Fibroblast of skin of right biceps (primary cell): ENCODE results near the gene SGCD.
"Not testable (repeated sequence)": the region's sequence is repeated elsewhere in the genome, so short reads cannot be mapped to it uniquely, and the experiment has no call there.

ENCODE experiments used
- DNase-seq: peaks from one replicate; pipeline ENCODE4 v3.0.0-alpha.2; 2013

Gene SGCD

DNA sequence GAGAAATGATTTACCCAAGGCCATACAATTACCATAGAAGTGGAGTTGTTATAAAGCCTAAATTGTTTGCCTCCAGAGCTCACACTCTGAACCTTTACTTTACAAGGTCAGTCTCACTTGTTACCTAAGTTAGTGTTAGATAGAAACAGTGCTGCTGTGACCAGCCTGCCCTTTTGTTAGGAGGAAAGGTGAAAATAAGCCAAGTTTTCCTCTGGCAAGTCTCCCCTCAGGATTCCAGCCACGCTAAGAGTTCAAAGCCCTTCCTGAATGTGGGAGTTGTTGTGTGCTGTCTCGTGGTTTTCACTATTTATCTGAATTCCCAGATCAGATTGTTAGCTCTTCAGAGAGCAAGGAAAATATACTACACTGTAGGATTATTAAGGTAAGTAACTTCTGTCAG is 260.0 kb downstream of the SGCD start:
- DNase-seq: no peak

DNA sequence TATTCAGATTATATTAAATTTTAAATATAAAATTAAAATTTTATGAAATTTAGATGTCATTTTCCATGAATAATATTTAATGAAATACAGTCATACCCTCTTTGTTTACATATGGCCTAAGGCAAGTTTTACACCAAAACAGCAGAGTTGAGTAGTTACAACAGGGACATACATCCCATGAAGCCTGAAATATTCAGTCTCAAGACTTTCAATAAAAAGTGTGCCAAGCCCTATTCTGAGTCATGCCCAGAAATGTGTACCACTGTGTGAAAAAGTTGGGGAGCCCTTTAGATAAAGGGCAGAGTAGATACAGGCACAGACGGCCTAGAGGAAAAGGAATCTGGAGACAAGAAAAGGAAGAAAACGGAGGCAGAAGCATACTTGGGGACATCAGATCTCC is 261.3 kb downstream of the SGCD start:
- no peak for DNase-seq

GRCh38 chr5:156589104-156589945 is 262.4 kb downstream of the SGCD start:
- DNase-seq: no peak

DNA sequence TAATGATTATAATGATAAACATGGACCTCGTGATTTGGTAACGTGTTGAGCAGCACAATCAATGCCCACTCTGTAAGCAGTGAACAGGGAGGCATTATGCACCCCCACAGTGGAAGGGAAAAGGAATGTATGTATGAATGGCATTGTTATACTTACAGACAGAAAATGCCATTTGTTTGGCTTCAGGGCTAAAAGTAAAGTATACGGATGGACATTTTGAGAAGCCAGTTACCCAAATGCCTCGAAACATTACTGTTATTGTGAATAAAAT is 262.9 kb downstream of the SGCD start:
- no peak for DNase-seq

- no peak for DNase-seq
Measured at GRCh38 chr5:156590978-156591377, 264.0 kb downstream of the SGCD start.

DNA sequence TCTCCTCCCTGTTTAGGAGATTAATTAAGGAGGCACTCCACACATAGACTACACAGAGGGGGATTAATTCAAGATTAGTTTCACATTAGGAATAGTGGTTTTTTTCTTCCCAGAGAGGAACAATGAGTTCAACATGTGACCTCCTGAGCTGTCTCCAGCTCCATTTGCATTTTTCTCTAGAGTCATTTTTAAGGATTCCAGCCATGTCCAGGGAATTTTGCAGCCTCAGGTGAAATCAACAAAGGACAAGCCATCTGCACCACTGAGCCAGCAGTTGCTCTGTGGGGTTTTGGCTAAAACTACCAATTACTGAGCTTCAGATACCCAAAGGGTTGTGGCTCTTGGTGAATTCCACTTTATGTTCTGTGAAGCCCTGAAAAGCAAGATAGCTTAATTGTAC is 264.7 kb downstream of the SGCD start:
- DNase-seq: no peak

DNA sequence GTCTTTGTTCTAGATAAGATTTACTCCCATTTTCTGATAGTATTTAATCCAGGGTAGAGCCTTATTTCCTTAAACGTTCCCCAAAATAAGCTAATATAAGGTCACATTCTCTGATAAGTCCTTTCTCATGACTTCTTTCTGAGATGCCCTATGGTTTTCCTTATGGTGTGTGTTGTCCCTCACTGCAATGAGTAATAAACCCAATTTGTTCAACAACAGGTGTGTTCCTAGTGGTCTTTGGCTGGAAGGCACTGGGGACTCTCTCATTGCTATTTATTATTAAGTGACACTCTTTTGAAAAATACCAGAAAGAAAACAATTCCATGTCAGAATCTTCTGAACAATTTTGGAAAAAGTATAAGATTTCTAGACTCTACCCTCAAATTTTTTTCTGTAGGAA is 266.6 kb downstream of the SGCD start:
- no peak for DNase-seq

DNA sequence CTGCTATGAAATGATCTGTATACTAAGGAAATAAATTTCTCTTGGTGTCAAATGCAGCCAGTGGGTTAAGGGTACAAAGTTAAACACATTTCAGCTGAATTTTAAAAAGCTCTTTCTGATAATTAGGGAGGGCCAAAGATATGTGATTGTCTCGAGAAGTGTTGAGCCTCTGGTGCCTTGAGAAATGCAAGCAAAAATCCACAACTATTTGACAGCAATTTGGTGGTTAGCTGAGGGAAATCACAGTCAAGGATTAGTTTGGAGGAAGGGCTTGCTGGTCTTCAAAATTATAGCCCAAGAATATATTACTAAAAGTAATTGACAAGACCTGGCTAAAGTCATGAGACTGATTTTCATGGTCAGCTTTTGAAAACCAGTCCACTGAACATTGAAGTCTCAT is 267.4 kb downstream of the SGCD start:
- peak; percentile 46 for DNase-seq

DNA sequence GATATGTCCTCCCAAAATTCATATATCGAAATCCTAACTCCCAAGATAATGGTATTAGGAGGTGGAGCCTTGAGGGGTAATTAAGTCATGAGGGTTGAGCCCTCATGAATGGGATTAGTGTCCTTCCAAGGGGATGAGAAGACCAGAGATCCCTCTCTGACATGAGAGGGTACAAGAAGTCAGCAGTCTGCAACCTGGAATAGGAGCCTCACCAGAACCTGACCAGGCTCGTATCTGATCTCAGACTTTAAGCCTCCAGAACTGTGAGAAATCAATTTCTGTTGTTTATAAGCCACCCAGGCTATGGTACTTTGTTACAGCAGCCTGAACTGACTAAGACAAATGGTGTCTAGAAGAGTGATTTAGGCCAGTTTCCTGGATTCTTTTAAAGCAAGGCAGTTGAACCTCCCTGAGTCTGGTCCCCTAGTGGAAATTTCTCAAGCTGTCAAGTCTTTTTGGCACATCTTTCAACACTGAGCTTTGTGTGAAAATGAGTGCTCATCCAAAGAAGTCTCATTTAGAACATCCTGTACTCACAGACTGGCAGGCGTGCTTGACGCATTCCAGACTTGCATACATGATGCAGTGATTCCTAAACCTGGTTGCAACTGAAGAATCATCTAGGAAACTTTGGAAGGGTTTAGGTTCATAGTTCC is 268.3 kb downstream of the SGCD start:
- peak; percentile 66 for DNase-seq

DNA sequence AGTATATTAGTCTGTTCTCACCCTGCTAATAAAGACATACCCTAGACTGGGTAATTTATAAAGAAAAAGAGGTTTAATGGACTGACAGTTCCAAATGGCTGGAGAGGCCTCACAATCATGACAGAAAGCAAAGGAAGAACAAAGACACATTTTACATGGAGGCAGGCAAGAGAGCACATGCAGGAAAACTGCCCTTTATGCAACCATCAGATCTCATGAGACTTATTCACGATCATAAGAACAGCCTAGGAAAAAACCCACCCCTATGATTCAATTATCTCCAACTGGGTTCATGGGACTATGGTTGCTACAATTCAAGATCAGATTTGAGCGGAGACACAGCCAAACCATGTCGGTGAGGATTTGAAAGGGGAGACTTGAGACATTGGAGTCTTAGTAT is 270.3 kb downstream of the SGCD start:
- DNase-seq: no peak

- DNase-seq: no peak
Measured at GRCh38 chr5:156598964-156599363, 272.0 kb downstream of the SGCD start.

DNA sequence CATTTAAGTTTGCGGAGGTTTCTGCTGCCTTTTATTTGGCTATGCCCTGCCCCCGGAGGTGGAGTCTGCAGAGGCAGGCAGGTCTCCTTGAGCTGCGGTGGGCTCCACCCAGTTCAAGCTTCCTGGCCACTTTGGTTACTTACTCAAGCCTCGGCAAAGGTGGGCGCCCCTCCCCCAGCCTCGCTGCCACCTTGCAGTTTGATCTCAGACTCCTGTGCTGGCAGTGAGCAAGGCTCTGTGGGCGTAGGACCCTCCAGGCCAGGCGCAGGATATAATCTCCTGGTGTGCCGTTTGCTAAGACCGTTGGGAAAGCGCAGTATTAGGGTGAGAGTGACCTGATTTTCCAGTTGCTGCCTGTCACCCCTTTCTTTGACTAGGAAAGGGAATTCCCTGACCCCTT is 283.6 kb downstream of the SGCD start:
- not testable (repeated sequence) for DNase-seq

- DNase-seq: no peak
Measured at GRCh38 chr5:156615901-156616300, 288.9 kb downstream of the SGCD start.

GRCh38 chr5:156617426-156617825 is 290.5 kb downstream of the SGCD start:
- DNase-seq: no peak

DNA sequence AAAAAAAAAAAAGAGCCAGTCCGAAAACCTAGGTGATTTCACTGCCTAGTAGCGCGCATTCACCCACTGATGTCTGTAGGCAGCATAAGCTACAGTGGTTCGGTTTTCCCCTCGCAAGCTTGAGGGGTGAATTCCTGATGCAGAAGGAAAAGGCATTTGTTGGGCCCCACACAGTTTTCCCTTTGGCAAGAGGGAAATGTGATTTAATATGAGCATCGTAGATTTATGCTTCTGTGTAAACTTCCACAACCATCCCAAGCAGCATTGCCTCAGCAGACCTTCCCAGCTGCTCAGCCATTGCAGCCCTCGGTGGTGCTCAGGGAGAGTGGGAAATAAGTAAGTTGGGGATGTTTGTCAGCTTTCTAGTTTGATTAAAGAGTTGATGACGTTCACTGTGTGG is 291.6 kb downstream of the SGCD start:
- no peak for DNase-seq

GRCh38 chr5:156621719-156622118 is 294.8 kb downstream of the SGCD start:
- DNase-seq: no peak

DNA sequence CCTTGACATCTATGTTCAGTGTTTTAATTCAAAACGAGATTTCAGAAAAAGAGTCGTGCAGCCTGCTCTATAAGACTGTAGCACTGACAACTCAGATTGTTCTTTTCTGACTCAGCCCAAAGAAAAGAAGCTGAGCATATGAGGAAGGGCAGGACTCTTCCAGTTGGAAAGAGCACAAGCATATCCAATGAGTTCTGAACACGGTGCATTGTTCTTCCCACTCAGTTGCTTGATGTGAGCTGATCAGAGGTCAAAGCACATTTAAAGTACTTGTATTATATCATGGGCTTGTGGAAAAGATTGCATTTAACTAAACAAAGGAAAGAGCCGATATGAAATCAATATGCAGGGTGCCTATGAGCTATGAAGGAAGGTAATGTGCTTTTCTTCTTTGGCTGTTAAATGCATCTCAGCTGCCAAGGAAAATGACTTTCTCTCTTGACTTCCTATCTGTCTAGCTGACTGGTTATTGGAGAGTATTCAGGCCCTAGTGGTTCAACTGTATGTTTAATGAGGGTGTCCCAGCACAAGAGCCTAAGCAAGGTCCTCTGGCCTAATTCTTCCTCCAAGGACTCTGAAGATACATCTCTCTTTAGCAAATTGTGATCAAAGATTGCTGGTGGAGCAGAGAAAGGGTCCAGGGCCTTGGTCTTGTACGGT is 296.5 kb downstream of the SGCD start:
- no peak for DNase-seq

DNA sequence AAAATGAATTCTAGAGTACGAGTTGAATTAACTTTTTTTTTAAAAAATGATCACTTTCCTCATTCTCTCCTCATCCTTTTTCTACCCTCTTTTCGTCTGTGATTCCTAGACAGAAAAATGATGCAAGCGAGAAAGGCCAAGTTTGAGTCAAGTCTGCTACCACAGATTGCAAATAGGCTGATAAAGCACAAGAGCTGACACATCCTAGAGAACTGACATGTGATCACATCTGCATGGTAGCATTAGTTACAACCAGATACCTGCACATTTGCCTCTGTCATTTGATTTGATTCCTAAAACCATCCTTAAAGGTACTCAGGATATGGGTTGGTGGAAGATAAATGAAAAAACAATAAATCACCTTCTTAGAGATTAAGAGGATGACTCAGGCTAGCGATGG is 297.7 kb downstream of the SGCD start:
- DNase-seq: no peak

GRCh38 chr5:156628421-156628820 is 301.5 kb downstream of the SGCD start:
- no peak for DNase-seq

GRCh38 chr5:156631005-156631404 is 304.0 kb downstream of the SGCD start:
- DNase-seq: no peak

GRCh38 chr5:156634301-156634700 is 307.3 kb downstream of the SGCD start:
- DNase-seq: no peak

GRCh38 chr5:156640691-156641241 is 313.8 kb downstream of the SGCD start:
- DNase-seq: peak; percentile 82

DNA sequence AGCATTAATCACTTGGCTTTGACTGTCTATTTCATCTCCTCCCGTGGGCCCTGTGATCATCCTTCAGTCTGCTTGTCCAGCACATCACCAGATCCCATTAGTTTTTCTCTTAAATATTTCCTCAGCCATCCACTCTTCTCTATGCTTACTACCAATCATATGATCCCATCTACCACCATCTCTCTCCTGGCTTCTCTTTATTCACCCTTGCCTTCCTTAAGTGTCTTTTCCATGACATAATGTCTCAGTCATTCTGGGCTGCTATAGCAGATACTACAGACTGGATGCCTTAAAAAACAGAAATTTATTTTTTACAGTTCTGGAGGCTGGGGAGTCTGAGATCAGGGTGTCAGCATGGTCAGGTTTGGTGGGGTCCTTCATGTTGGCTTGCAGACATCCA is 314.7 kb downstream of the SGCD start:
- peak; percentile 43 for DNase-seq

- peak; percentile 35 for DNase-seq
Measured at GRCh38 chr5:156647034-156647451, 320.1 kb downstream of the SGCD start.
